ENCODE results near the gene PNPLA7. TPM values are rescaled to one million over a fixed set of nuclear protein-coding genes. Genes with fewer than 3 reads are reported as not detected.

Gene PNPLA7
- total and polyA plus RNA-seq, 7 donors: 1.8 to 12.2 (median 8.2) TPM

DNA sequence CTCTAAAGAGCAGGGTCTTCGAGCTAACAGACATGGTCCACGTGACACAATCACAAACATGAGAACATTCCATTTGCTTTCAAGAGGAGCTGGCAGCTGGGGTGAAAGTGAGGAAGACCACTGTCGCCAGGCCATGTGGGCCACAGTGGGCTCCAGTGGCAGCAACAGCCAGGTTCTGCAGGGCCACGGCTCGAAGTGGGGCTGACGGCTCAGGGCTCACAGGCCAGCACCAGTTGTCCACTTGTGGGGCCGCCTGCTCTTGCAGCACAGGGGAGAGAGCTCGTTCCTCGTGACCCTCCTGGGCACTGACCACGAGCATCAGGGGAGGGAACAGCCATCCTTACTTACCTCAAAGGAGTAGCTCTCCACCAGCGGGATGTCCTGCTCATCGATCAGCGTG is 38.1 kb upstream of the PNPLA7 start:
- H3K4me3 ChIP-seq: no peak overlapping the region
- H3K27me3 ChIP-seq: no peaks in the 10 kb centered on the region
- no peaks in the 10 kb centered on the region for H3K9me3 ChIP-seq
- no peak overlapping the region for H3K27ac ChIP-seq
- TF ChIP-seq POLR2A (IDR thresholded peaks at IDR 0.05) (no peak), POLR2AphosphoS5 (IDR thresholded peaks at IDR 0.05) (no peak), EP300 (IDR thresholded peaks at IDR 0.05) (no peak)
- TF ChIP-seq, protein P1, sequence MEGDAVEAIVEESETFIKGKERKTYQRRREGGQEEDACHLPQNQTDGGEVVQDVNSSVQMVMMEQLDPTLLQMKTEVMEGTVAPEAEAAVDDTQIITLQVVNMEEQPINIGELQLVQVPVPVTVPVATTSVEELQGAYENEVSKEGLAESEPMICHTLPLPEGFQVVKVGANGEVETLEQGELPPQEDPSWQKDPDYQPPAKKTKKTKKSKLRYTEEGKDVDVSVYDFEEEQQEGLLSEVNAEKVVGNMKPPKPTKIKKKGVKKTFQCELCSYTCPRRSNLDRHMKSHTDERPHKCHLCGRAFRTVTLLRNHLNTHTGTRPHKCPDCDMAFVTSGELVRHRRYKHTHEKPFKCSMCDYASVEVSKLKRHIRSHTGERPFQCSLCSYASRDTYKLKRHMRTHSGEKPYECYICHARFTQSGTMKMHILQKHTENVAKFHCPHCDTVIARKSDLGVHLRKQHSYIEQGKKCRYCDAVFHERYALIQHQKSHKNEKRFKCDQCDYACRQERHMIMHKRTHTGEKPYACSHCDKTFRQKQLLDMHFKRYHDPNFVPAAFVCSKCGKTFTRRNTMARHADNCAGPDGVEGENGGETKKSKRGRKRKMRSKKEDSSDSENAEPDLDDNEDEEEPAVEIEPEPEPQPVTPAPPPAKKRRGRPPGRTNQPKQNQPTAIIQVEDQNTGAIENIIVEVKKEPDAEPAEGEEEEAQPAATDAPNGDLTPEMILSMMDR (IDR thresholded peaks at IDR 0.05): no peak
- 91 to 93% methylated on average over 13 of the region's 13 CpGs for WGBS, 2 donors
- H3K4me1 ChIP-seq: peaks cover 0 to 27% (median 22%) of the 10 kb centered on the region in 4 donors
- peaks cover 5 to 48% (median 25%) of the 10 kb centered on the region in 4 donors for H3K36me3 ChIP-seq
- no peak for DNase-seq
- intact Hi-C loops (cut with DNase I): no loop called here

DNA sequence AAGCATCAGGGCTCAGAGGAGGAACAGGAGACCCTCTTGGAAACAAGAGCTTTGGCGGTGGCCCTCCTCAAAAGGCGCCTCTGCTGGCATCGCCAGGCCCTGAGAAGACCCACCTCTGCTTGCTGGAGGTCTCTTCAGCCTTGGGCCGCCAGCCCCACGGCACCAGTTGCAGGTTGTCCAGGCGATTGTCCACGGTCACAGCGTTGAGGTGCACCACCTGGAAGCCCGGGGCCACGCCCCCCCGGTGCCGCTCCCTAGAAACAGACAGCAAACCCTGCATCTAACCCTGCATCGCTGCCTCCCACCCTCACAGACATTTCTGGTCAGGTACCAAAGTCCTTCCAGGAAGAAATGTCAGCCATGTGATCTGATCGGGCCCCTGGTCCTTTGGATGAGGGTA is 36.7 kb upstream of the PNPLA7 start:
- Histone ChIP-seq H3K36me3 (peaks cover 5 to 62% (median 25%) of the 10 kb centered on the region in 4 donors), H3K9me3 (no peaks in the 10 kb centered on the region), H3K4me3 (no peak overlapping the region), H3K27me3 (no peaks in the 10 kb centered on the region), H3K27ac (no peak overlapping the region), H3K4me1 (peaks cover 0 to 27% (median 22%) of the 10 kb centered on the region in 4 donors)
- DNase-seq: no peak
- TF ChIP-seq, protein P1 (IDR thresholded peaks at IDR 0.05): no peak
- TF ChIP-seq EP300 (IDR thresholded peaks at IDR 0.05) (no peak), POLR2A (IDR thresholded peaks at IDR 0.05) (no peak), POLR2AphosphoS5 (IDR thresholded peaks at IDR 0.05) (no peak)
- WGBS, 2 donors: 92 to 95% methylated on average over 14 of the region's 14 CpGs
- intact Hi-C loops (cut with DNase I): no loop called here

DNA sequence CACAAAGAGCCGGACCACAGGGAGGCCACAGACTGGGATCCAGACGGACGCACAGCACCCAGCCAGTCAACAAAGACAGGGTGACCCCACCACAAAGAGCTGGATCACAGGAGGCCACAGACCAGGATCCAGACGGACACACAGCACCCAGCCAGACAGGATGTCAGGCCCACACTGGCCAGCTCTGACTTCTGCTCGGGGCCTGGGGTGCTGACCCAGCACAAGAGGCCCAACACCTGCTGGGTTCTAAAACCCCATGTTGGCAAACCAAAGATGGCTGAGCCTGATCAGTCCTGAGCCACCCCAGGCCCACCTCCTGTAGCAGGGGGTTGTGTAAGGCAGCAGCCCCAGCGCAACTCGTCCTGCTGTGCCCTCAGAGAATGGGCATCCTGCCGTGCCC is 33.8 kb upstream of the PNPLA7 start:
- Histone ChIP-seq H3K4me1 (peaks cover 0 to 20% (median 14%) of the 10 kb centered on the region in 4 donors), H3K9me3 (no peaks in the 10 kb centered on the region), H3K4me3 (no peak overlapping the region), H3K27ac (no peak overlapping the region), H3K27me3 (no peaks in the 10 kb centered on the region), H3K36me3 (peaks cover 5 to 66% (median 25%) of the 10 kb centered on the region in 4 donors)
- DNase-seq: no peak
- WGBS, 2 donors: 89 to 92% methylated on average over 8 of the region's 8 CpGs
- intact Hi-C loops (cut with DNase I): no loop called here
- TF ChIP-seq POLR2A (IDR thresholded peaks at IDR 0.05) (no peak), POLR2AphosphoS5 (IDR thresholded peaks at IDR 0.05) (no peak), EP300 (IDR thresholded peaks at IDR 0.05) (no peak)
- TF ChIP-seq, protein P1 (IDR thresholded peaks at IDR 0.05): no peak

DNA sequence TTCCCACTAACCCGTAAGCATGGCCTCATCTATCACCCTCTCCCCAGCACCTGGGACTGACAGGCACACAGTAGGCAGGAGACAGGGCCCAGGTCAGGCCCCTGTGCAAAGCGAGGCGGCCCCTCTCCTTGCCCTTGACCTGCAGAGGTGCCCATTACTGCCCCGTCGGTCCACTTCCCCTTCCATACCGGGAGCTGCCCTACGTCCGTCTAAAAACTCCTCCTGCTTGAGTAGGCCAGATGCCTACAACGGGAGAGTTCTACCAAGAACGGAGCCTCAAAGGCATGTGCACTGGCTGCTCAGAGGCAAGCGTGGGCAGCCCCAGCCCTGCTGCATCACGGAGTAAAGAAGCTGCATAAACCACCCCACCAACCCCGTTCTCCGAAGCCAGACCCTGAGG is 33.1 kb upstream of the PNPLA7 start:
- H3K9me3 ChIP-seq: no peaks in the 10 kb centered on the region
- intact Hi-C loops (cut with DNase I): no loop called here
- TF ChIP-seq, protein P1 (IDR thresholded peaks at IDR 0.05): no peak
- no peak for TF ChIP-seq POLR2A (IDR thresholded peaks at IDR 0.05)
- TF ChIP-seq EP300 (IDR thresholded peaks at IDR 0.05): no peak
- TF ChIP-seq POLR2AphosphoS5 (IDR thresholded peaks at IDR 0.05): no peak
- H3K4me1 ChIP-seq: peaks cover 0 to 18% (median 10%) of the 10 kb centered on the region in 4 donors
- no peak for DNase-seq
- WGBS, 2 donors: 90 to 91% methylated on average over 14 of the region's 14 CpGs
- H3K4me3 ChIP-seq: no peak overlapping the region
- H3K36me3 ChIP-seq: peaks cover 5 to 65% (median 25%) of the 10 kb centered on the region in 4 donors
- no peak overlapping the region for H3K27ac ChIP-seq
- H3K27me3 ChIP-seq: no peaks in the 10 kb centered on the region

DNA sequence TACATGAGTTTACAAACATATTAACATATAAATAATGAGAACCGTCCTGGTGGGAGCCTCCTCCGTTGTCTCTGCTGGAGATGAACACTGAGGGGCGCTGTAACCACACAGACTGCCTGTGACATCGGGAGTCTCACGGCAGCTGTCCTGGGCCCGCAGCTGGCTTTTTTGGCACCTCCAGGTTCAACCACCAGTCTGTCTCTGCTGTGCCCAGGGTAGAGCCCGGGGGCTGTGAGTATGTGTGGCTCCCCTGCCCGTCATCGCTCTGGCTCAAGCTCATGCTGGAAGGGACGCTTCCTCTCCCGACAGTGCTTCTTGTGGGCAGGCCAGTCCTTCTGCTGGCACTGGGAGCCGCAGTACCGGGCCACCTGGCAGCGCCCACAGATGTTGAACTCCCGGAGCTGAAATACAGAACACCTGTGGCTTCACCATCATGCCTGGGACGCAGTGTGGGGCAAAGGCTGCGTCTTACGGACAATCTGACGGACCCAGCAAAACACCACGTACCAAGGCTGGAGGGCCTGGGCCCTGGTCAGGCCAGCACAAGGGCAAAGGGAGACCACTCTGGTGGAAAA is 32.2 kb upstream of the PNPLA7 start:
- no peak for DNase-seq
- 82 to 86% methylated on average over 20 of the region's 20 CpGs for WGBS, 2 donors
- Histone ChIP-seq H3K9me3 (no peaks in the 10 kb centered on the region), H3K4me3 (no peak overlapping the region), H3K4me1 (peaks cover 0 to 28% (median 17%) of the 10 kb centered on the region in 4 donors), H3K27ac (no peak overlapping the region), H3K27me3 (no peaks in the 10 kb centered on the region), H3K36me3 (peaks cover 5 to 56% (median 19%) of the 10 kb centered on the region in 4 donors)
- no peak for TF ChIP-seq EP300 (IDR thresholded peaks at IDR 0.05)
- TF ChIP-seq POLR2A (IDR thresholded peaks at IDR 0.05): no peak
- no peak for TF ChIP-seq POLR2AphosphoS5 (IDR thresholded peaks at IDR 0.05)
- TF ChIP-seq, protein P1 (IDR thresholded peaks at IDR 0.05): no peak
- intact Hi-C loops (cut with DNase I): no loop called here
